ENCODE data around the gene CASKIN1.

GRCh38 chr16:2175454-2175853, 21.0 kb downstream of the CASKIN1 start:
- TF ChIP-seq CTCF (IDR thresholded peaks at IDR 0.05) (no peak), POLR2A (IDR thresholded peaks at IDR 0.05) (no peak)

Measured in stomach (tissue), 4 donors.